Bronchial epithelial cell (primary cell): Measurements from ENCODE around the gene PCDH8. TPM values are rescaled to one million over a fixed set of nuclear protein-coding genes. Genes with fewer than 3 reads are reported as not detected.

ENCODE experiments used
- DNase-seq: peaks from one replicate; pipeline ENCODE4 v3.0.0-alpha.2; 2010; ENCODE audit warnings: low read depth
- FAIRE-seq: peaks from 2 replicates; lab custom pipeline; 2011; peaks lifted over from hg19 to GRCh38; lab: Jason Lieb, UNC
- H3K27me3 ChIP-seq: 2 replicates; pipeline ENCODE4 v1.5.1; 2011; ENCODE audit warnings: low read length; ENCODE audit not compliant: control insufficient read depth, insufficient read depth
- H3K36me3 ChIP-seq: 2 replicates; pipeline ENCODE4 v1.5.1; 2011; ENCODE audit warnings: low read length; ENCODE audit not compliant: control insufficient read depth, insufficient read depth
- H3K4me3 ChIP-seq: 2 replicates; pipeline ENCODE4 v1.5.1; 2011; ENCODE audit warnings: mild to moderate bottlenecking, low read depth, low read length, control low read depth
- CTCF ChIP-seq: IDR thresholded peaks from 2 replicates; pipeline ENCODE4 v1.5.1; 2011; ENCODE audit warnings: mild to moderate bottlenecking, moderate library complexity, low read length, control low read depth, inconsistent platforms; ENCODE audit not compliant: insufficient read depth, severe bottlenecking
- total RNA-seq: library from RNA; depleted of rRNA; stranded (reverse); fragments of >200 nt; gene quantifications from 2 replicates; pipeline ENCODE4 v1.2.1, GENCODE V29; 2014

Gene PCDH8
- total RNA-seq, 1 donor from 2014 or later = not detected

GRCh38 chr13:52845334-52845761 lies 3.1 kb downstream of the PCDH8 start:
- no peak for FAIRE-seq
- no peak for TF ChIP-seq CTCF
- no peak for DNase-seq

GRCh38 chr13:52844836-52845235 lies 3.6 kb downstream of the PCDH8 start:
- Histone ChIP-seq H3K27me3 (peaks cover 48% of the 10 kb centered on the region), H3K36me3 (no peaks in the 10 kb centered on the region), H3K4me3 (no peak overlapping the region)
- no peak for DNase-seq
- TF ChIP-seq CTCF = no peak
- FAIRE-seq = no peak

More at GRCh38 chr13:52845334-52845761, 3.1 kb downstream of the PCDH8 start:
- Histone ChIP-seq H3K4me3 (no peak overlapping the region), H3K36me3 (no peaks in the 10 kb centered on the region), H3K27me3 (peaks cover 53% of the 10 kb centered on the region)

- Histone ChIP-seq H3K27me3 (peaks cover 25% of the 10 kb centered on the region), H3K4me3 (no peak overlapping the region), H3K36me3 (no peaks in the 10 kb centered on the region)
- FAIRE-seq = no peak
- no peak for TF ChIP-seq CTCF
- DNase-seq = no peak
These were observed 6.0 kb downstream of the PCDH8 start for GRCh38 chr13:52842441-52842840.

- no peak overlapping the region for H3K4me3 ChIP-seq
- H3K36me3 ChIP-seq = no peaks in the 10 kb centered on the region
- H3K27me3 ChIP-seq = peaks cover 7% of the 10 kb centered on the region
- FAIRE-seq (no peak), DNase-seq (no peak)
- TF ChIP-seq CTCF = no peak
These were observed 8.4 kb downstream of the PCDH8 start for GRCh38 chr13:52840066-52840465.

- Histone ChIP-seq H3K36me3 (no peaks in the 10 kb centered on the region), H3K4me3 (no peak overlapping the region), H3K27me3 (no peaks in the 10 kb centered on the region)
- no peak for FAIRE-seq
- no peak for TF ChIP-seq CTCF
- DNase-seq = no peak
These were observed 9.9 kb downstream of the PCDH8 start for GRCh38 chr13:52838433-52839107.

GRCh38 chr13:52837850-52838249 lies 10.6 kb downstream of the PCDH8 start:
- FAIRE-seq (no peak), DNase-seq (no peak)
- Histone ChIP-seq H3K27me3 (no peaks in the 10 kb centered on the region), H3K4me3 (no peak overlapping the region), H3K36me3 (no peaks in the 10 kb centered on the region)
- no peak for TF ChIP-seq CTCF
